M059J (cell line): ENCODE measurements around the gene LLPH. TPM values are rescaled to one million over a fixed set of nuclear protein-coding genes. Genes with fewer than 3 reads are reported as not detected.

Experiments used
- DNase-seq: peaks from one replicate; pipeline ENCODE4 v3.0.0-alpha.2; 2012; ENCODE audit warnings: low read depth
- total RNA-seq: library from RNA; depleted of rRNA; stranded (reverse); fragments of >200 nt; shearing (Covaris generic); gene quantifications from 2 replicates; pipeline ENCODE4 v1.2.3, GENCODE V29; 2014; rRNA removed

Gene LLPH
- total RNA-seq, 1 experiment from 2014 or later = 27.8 TPM

DNA sequence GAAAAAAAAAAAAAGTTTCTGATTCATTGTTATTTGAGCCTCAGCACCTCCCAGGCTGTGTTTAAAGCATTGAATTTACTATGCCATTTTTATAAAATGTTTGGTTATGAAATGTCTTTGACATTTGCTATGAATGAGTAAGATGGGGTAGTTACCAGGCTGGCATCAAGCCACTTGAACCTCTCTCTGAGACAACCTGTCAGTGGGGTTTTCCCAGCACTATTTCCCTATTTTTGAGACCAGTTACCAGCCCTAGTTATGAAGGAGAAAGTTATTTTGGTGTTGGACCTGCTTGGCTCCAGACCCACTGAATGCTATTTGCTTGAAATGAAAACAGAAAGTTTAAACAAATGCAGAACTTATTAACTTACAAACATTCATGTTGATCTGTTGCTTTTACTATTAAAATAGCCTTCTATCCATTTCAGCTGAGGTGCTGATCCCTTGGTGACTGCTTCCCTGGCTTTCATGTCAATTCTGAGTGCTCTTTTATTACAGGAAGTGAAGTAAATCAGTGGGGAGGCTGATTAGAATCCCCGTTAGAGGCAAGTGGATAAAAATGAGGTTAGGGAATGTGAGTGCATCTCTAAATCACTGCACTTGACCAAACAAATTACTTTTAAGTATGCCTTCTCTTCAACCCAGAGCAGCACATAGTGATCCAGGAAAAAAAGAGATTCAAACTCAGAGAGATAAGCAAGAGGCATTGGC lies 37.8 kb downstream of the LLPH start:
- DNase-seq = peak; percentile 55

DNA sequence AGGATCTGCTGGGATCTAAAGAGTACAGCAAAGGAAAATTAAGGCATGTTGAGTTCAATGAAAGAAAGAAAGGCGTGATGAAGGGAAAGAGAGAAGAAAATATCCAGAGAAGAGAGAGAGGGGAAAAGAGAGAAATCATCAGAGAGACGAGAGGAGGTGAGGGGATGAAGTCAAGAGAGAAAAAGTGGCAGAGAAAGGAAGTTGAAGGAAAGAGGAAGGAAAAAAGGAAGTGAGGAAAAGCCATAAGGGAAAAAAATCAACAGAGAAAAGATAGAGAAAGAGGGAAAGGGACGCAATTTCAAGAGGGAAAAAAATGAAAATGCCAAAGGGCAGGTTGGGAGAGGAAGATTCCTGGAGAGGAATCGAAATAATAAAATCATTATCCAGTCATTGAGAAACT lies 40.4 kb downstream of the LLPH start:
- no peak for DNase-seq

DNA sequence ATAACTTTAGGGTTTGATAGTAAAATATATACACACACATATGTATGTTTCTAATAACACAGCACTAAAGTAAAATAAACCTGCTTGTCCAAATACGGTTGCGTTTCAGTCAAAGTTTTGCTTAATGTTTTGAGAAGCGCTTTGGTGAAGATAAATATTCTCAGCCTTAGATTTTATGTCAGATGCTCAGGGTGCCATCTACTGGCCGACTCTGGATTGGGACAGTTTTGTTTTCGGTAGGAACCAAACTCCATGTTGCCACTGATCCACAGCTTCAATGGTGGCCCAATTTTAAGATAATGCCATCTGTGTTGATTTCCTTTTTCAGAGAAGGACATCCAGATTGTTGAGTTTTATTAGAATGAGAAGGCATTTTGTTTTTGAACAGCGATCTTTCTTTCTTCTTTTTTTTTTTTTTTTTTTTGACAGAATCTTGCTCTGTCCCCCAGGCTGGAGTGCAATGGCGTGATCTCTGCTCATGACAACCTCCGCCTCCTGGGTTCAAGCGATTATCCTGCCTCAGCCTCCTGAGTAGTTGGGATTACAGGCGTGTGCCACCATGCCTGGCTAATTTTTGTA lies 43.1 kb downstream of the LLPH start:
- DNase-seq = peak; percentile 70

DNA sequence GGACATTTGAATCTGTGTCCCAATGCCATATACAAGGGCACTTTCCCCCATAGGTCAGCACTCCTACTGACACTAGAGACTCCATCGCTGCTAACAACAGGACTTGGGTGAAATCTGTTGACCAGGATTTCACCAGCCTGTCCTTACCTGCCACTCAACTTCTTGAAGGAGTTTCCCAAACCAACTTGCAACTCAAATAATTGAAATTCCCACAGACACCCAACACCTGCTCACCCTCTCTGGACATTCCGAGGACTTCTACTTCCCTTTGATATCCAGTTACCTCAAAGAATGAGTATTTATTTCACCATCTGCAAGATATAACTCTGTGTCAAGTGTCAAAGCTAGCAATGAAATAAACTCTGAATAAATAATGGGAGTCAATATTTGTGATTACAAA lies 44.6 kb downstream of the LLPH start:
- no peak for DNase-seq

DNA sequence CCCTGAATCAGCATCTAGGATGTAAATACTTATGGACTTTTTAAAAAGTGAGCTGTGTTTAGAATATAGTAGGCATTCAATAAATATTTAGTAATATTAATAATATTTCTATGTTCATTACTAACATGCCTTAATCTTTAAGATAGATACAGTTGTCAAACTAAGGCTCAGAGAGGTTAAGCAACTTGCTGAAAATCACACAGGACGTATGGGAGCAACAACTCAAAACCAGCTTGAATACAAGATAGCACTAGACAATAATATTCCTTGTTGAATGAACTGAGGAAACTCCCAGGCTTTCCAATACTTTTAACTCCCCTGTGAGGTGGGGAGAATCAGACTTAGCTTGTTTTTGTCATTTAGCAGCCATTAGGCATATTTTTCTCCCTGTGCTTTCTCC lies 45.3 kb downstream of the LLPH start:
- no peak for DNase-seq

DNA sequence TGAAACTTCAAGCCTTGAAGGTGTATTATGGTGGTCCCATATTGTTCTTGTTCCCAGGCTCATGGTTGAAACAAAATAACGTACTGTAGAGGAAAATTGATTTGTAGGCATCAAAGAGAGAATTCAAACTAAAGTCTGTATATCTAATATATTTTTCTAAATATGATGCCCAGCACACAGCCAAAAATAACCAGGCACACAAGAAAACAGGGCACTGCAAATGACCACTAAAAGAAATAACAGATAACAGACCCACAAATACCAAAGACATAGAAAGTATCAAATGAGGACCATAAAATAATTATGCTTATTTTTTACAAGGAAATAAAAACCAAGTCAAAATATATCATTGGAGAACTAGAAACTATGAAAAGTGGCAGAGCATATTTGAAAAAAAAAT lies 46.8 kb downstream of the LLPH start:
- DNase-seq = no peak

DNA sequence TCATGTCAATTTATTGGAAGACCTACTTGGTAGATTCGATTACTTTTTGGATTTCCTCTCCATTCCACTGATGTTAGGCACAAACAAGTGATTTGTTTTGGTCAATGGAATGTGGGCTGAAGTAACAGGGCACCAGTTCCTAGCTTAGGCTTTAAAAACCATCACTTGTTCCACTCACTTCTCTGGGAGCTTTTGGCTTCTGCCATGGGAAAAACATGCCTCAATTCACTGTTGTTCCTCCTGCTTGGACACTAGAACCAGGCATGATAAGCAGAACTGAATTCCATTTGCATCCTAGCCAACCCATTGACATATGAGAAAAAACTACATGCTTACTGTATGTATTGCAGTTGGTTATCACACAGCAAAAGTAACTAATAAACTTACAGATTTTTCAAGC lies 47.8 kb downstream of the LLPH start:
- DNase-seq = no peak

DNA sequence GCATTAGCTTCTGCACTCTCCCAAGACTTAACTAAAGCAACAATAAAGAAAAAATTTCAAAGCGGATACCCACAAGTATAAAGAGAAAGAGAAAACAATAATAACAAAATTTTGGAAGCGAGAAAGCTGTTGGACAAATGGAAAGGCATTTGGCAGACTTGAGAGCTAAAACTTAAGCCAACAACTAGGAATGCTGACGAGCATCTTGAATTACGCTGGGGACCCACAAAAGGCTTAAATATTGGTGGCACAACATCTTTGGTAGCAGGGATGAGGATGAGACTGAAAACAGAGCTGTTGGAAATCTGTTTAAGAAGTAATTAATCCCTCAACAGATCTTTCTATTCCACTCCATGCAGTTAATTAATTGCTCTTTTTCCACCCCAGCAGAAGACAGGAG lies 49.8 kb downstream of the LLPH start:
- DNase-seq = no peak

DNA sequence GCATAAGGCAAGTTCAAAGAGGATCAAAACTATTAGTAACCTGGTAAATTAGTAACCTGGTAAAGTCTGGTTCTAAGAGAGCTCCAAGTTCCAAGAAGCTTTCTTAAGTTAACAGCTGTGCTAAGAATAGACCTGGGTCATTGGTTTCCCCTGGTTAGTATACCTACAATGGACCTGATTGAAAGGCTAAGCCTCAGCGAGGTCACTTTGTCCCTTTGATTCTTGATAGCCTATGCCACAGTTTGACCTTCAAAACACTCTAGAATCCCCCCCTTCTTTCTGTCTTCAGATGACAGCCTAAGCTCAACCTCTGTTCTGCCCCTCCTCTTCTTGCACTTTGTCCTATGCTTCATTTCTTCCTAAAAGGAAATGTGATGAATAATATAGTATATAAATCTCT lies 53.0 kb downstream of the LLPH start:
- DNase-seq = no peak

DNA sequence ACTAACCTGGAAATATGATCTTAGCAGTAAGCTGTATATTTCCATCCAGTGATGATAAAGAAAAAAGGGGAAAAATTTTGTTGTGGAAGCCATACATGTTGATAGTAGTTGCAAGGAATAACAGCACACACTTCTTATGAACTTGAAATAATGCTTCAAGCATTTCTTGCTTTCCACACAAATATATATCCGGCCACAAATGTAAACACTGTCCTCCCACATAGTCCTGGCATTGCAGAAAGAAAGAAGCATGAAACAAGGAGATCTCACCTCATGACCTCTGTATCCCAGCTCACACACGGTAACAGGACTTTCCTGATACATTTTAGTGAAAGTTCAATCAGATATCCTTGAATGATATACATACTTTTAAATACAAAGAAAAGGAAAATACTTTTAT lies 56.0 kb downstream of the LLPH start:
- DNase-seq = peak; percentile 62

DNA sequence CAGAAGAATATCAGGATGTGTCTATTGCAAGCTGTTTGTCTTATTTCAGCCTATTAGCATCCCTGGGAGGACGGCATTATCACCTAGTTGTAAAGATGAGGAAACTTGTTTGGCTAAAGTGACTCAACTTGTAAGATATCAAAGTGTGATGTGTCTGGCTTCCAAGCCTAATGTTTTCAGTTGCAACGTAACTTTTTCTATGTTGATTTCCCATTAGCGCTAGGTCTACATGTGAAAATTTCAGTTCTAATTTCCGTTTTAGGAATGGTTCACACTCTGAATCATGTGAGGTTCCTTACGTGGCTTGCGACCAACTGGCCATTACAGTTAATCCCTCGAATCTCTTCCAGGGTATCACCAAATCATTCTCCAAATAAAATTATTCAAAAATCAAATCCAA lies 58.0 kb downstream of the LLPH start:
- DNase-seq = no peak

DNA sequence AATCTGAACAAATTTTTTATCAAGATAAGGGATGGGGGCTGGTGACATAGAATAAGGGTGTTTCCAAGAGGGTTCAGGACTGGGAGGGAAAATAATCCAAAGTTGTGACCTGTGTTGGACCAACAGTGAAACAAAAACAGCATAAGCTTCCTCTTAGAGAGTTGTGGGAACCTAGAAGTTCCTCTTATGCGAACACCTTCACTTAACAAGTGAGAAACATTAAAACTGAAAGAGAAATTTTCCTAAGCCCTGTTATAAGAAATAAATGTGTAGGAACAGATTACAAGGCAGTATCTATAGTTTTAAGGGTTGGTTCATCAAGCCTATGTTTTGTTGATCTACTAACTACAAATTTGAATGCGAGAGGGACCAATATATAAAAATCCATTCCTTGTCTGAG lies 58.4 kb downstream of the LLPH start:
- DNase-seq = no peak

DNA sequence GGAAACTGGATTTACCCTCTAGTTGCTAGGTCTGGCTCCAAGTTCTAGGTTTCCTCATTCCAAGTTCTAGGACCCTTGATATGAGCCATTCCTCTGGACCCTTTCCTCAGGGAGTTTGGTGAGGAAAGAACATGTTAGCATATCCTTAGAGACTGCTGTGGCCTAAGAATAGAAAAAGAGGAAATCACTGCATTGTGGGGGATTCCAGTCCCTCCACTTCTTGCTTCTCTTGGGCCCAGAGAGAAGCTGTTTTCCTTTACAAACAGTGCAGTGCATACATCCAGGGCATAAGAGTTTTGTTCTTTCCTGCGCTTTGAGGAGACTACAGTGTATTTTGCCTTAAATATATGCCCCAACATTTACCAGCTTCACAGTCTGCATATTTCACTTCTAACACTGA lies 59.0 kb downstream of the LLPH start:
- no peak for DNase-seq

DNA sequence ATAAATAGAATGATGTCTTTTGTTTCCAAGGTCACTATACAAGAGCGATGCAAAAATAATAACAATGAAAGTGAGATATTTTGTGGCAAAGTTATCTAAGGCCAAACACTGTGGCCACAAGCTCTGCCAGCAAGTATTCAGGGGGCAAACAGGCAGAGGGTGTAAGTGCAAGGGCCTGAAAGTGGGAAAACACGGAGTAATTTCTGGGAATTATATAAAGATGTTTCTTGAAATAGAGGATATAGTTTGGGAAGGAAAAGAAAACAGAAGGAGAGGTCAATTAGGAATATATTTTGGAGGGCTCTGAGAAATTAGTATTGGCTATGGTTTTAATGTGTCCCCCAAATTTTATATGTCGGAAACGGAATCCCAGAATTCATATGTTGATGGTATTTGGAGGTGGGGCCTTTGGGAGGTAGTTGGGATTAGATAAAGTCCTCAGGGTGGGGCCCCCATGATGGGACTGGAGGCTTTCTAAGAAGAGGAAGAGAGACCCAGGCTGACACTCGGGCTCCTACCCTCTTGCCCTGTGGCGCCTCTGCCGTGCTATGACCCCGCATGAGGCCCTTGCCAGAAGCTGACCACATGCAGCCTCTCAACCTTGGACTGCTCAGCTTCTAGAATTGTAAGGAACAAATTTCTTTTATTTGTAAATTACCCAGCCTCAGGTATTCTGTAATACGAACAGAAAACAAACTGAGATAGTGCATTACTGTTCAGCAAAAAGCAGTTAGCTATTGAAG lies 60.0 kb downstream of the LLPH start:
- DNase-seq = no peak

DNA sequence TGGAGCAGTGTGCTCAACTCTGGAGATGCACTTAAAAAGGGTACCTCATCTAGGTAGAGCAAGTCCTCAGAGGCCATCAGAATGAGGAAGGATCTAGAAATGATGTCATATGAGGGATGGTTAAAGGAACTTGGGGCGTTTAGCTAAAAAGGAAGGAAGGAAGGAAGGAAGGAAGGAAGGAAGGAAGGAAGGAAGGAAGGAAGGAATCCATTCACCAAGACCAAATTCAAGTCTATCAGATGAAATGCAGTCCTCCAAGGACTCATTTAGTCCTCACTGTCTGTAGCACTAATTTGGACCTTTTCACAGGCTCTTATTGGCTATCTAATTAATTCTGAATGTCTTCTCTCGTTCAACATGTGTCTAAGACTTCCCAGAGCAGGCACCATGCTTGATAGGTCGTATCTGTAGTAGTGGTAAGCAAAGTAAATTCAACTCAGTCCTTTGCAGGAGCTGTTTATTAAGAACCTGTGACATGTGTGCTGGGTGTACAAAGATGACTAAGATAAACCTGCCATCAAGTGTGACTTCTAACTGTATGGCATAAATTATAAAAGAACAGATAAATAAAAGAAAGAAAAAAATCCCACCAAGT lies 63.5 kb downstream of the LLPH start:
- no peak for DNase-seq

Other genes with a start within 250 kb of the LLPH start
- gene TMBIM4, start 39.2 kb upstream of the LLPH start, total RNA-seq = 153 and 177 TPM in 2 replicates
- gene IRAK3, start 58.5 kb upstream of the LLPH start, total RNA-seq = 0.02 and 0.05 TPM in 2 replicates
- 1.2 and 2.0 TPM in 2 replicates for gene HELB, start 171.7 kb upstream of the LLPH start, total RNA-seq